ENCODE results near the gene IRAK3. TPM values are rescaled to one million over a fixed set of nuclear protein-coding genes. Genes with fewer than 3 reads are reported as not detected.

IRAK3 gene
- total and polyA plus RNA-seq, 10 donors: 4.4 to 157 (median 73.5) TPM

DNA sequence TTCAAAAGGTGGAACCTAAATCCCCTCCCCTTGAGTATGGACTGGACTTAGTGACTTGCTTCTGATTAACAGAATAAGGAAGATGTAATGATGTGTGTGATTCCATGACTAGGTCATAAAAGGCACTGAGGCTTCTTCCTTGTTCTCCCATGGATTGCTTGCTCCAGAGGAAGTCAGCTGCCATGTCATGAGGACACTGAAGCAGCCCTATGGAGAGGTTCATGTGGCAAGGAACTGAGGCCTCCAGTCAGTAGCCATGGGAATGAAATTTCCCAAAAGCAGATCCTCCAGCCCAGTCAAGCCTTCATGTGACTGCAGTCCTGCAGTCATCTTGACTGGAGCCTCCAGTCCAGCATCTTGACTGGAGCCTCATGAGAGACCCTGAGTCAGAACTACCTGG is 29.9 kb upstream of the IRAK3 start:
- Histone ChIP-seq H3K27me3 (replicated peaks in 1 of 7) (no peaks in the 10 kb centered on the region), H3K4me1 (peaks cover 9 to 82% (median 28%) of the 10 kb centered on the region in 6 donors), H3K4me3 (no peak overlapping the region), H3K9me3 (no peaks in the 10 kb centered on the region), H3K27ac (peak overlapping the region in 2 of 8 donors; percentile 2 to 37), H3K36me3 (peaks cover 0 to 40% (median 15%) of the 10 kb centered on the region in 6 donors)
- no peak for DNase-seq
- TF ChIP-seq POLR2AphosphoS5 (IDR thresholded peaks at IDR 0.05) (no peak), POLR2A (IDR thresholded peaks at IDR 0.05) (no peak)
- TF ChIP-seq, protein P1, sequence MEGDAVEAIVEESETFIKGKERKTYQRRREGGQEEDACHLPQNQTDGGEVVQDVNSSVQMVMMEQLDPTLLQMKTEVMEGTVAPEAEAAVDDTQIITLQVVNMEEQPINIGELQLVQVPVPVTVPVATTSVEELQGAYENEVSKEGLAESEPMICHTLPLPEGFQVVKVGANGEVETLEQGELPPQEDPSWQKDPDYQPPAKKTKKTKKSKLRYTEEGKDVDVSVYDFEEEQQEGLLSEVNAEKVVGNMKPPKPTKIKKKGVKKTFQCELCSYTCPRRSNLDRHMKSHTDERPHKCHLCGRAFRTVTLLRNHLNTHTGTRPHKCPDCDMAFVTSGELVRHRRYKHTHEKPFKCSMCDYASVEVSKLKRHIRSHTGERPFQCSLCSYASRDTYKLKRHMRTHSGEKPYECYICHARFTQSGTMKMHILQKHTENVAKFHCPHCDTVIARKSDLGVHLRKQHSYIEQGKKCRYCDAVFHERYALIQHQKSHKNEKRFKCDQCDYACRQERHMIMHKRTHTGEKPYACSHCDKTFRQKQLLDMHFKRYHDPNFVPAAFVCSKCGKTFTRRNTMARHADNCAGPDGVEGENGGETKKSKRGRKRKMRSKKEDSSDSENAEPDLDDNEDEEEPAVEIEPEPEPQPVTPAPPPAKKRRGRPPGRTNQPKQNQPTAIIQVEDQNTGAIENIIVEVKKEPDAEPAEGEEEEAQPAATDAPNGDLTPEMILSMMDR (IDR thresholded peaks at IDR 0.05 in 8 of 11, conservative IDR thresholded peaks at IDR 0.05 in 3 of 11): no peak
- intact Hi-C loops (cut with DNase I; ENCODE audit: low total_unique reads): no loop called here

GRCh38 chr12:66160704-66161103 is 28.3 kb upstream of the IRAK3 start:
- peak; percentile 74 for DNase-seq
- Histone ChIP-seq H3K4me3 (no peak overlapping the region), H3K36me3 (peaks cover 0 to 46% (median 15%) of the 10 kb centered on the region in 6 donors), H3K4me1 (peaks cover 9 to 88% (median 34%) of the 10 kb centered on the region in 6 donors), H3K27ac (no peak overlapping the region), H3K9me3 (peaks cover 0 to 10% (median 7%) of the 10 kb centered on the region in 8 donors), H3K27me3 (replicated peaks in 1 of 7) (no peaks in the 10 kb centered on the region)
- 92 to 96% (median 94%) methylated on average over 28 of the region's 28 CpGs for WGBS, 5 donors
- TF ChIP-seq, protein P1 (IDR thresholded peaks at IDR 0.05 in 8 of 11, conservative IDR thresholded peaks at IDR 0.05 in 3 of 11): no peak
- TF ChIP-seq POLR2AphosphoS5 (IDR thresholded peaks at IDR 0.05) (no peak), POLR2A (IDR thresholded peaks at IDR 0.05) (no peak)
- intact Hi-C loops (cut with DNase I; ENCODE audit: low total_unique reads): no loop called here

DNA sequence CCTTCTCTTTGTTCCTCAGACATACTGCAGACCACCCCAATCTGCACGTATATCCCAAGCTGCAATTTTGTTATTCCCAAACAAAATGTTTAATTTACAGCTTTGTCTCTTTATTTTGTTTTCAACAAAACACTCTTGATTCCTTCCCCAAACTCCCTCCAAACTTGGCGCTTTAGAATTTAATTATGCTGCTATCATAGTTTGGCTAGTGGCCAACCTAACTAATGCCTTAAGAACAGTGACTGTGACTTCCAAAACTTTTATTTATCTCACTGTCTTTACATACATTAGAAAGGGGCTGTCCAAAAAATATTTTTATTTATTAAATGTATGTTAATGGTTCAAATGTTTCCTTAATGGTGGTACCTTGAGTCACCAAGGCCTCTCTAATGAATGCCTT is 26.3 kb upstream of the IRAK3 start:
- no peak for TF ChIP-seq POLR2AphosphoS5 (IDR thresholded peaks at IDR 0.05)
- TF ChIP-seq, protein P1 (IDR thresholded peaks at IDR 0.05 in 8 of 11, conservative IDR thresholded peaks at IDR 0.05 in 3 of 11): no peak
- Histone ChIP-seq H3K27ac (peak overlapping the region in 6 of 8 donors; percentile 15 to 82 (median 58)), H3K4me1 (peaks cover 21 to 95% (median 49%) of the 10 kb centered on the region in 6 donors), H3K27me3 (replicated peaks in 1 of 7) (no peaks in the 10 kb centered on the region), H3K36me3 (peaks cover 0 to 60% (median 15%) of the 10 kb centered on the region in 6 donors), H3K4me3 (no peak overlapping the region), H3K9me3 (peaks cover 0 to 10% (median 7%) of the 10 kb centered on the region in 8 donors)
- WGBS, 5 donors: 75 to 91% (median 81%) methylated on average over 2 of the region's 2 CpGs
- intact Hi-C loops (cut with DNase I; ENCODE audit: low total_unique reads): no loop called here
- no peak for DNase-seq

GRCh38 chr12:66163289-66163688 is 25.7 kb upstream of the IRAK3 start:
- H3K9me3 ChIP-seq: peaks cover 0 to 10% (median 7%) of the 10 kb centered on the region in 8 donors
- H3K36me3 ChIP-seq: peaks cover 0 to 60% (median 15%) of the 10 kb centered on the region in 6 donors
- intact Hi-C loops (cut with DNase I; ENCODE audit: low total_unique reads): no loop called here
- WGBS, 5 donors: 52 to 77% (median 60%) methylated on average over 4 of the region's 4 CpGs
- H3K27ac ChIP-seq: peak overlapping the region in 6 of 8 donors; percentile 30 to 82 (median 58)
- peaks cover 27 to 98% (median 55%) of the 10 kb centered on the region in 6 donors for H3K4me1 ChIP-seq
- H3K27me3 ChIP-seq (replicated peaks in 1 of 7): no peaks in the 10 kb centered on the region
- DNase-seq: no peak
- TF ChIP-seq POLR2A (IDR thresholded peaks at IDR 0.05) (no peak), POLR2AphosphoS5 (IDR thresholded peaks at IDR 0.05) (no peak)
- TF ChIP-seq, protein P1 (IDR thresholded peaks at IDR 0.05 in 8 of 11, conservative IDR thresholded peaks at IDR 0.05 in 3 of 11): no peak
- H3K4me3 ChIP-seq: no peak overlapping the region
